Upper lobe of left lung (tissue), 4 donors: ENCODE results near the gene LEPR.

ENCODE experiments used
- EP300 ChIP-seq, 4 donors: sonication (generic); formaldehyde crosslinking; IDR thresholded peaks; one replicate each; pipeline ENCODE4 v1.5.1; 2017; ENCODE audit warnings: antibody characterized with exemption in 4 of 4, control low read depth in 2 of 4
- TF ChIP-seq, protein P1 (sequence below), 6 experiments: fragments of 450-650 bp in 4 of 6; fragments of 200-600 bp in 2 of 6; sonication (generic) in 2 of 6; IDR thresholded peaks; one replicate each; pipeline ENCODE4 v1.5.1; 2016 to 2019; ENCODE audit warnings: antibody characterized with exemption in 6 of 6

- TF ChIP-seq, protein P1, sequence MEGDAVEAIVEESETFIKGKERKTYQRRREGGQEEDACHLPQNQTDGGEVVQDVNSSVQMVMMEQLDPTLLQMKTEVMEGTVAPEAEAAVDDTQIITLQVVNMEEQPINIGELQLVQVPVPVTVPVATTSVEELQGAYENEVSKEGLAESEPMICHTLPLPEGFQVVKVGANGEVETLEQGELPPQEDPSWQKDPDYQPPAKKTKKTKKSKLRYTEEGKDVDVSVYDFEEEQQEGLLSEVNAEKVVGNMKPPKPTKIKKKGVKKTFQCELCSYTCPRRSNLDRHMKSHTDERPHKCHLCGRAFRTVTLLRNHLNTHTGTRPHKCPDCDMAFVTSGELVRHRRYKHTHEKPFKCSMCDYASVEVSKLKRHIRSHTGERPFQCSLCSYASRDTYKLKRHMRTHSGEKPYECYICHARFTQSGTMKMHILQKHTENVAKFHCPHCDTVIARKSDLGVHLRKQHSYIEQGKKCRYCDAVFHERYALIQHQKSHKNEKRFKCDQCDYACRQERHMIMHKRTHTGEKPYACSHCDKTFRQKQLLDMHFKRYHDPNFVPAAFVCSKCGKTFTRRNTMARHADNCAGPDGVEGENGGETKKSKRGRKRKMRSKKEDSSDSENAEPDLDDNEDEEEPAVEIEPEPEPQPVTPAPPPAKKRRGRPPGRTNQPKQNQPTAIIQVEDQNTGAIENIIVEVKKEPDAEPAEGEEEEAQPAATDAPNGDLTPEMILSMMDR (IDR thresholded peaks at IDR 0.05), result no peak
- no peak for TF ChIP-seq EP300 (IDR thresholded peaks at IDR 0.05)
Measured at GRCh38 chr1:65377496-65378246, 42.8 kb upstream of the LEPR start.
